SK-MEL-5 (cell line): Measurements from ENCODE around the gene TBC1D22A. TPM values are rescaled to one million over a fixed set of nuclear protein-coding genes. Genes with fewer than 3 reads are reported as not detected.

Source experiments
- DNase-seq: peaks from one replicate; pipeline ENCODE4 v3.0.0-alpha.2; 2016; ENCODE audit warnings: low read depth, low spot score
- in situ Hi-C: cut with HindIII; loops from 2 replicates; pipeline ENCODE4 v1.10.0; 2016; ENCODE audit warnings: low sequenced_read_pairs, high pct_unique_total_duplicates, low pct_unique_long_range_greater_than_20kb
- total RNA-seq: library from RNA; depleted of rRNA; stranded (reverse); fragments of >200 nt; shearing (Covaris generic); gene quantifications from 2 replicates; pipeline ENCODE4 v1.2.3, GENCODE V29; 2014

Gene TBC1D22A
- total RNA-seq, 1 experiment from 2014 or later = 14.4 TPM

DNA sequence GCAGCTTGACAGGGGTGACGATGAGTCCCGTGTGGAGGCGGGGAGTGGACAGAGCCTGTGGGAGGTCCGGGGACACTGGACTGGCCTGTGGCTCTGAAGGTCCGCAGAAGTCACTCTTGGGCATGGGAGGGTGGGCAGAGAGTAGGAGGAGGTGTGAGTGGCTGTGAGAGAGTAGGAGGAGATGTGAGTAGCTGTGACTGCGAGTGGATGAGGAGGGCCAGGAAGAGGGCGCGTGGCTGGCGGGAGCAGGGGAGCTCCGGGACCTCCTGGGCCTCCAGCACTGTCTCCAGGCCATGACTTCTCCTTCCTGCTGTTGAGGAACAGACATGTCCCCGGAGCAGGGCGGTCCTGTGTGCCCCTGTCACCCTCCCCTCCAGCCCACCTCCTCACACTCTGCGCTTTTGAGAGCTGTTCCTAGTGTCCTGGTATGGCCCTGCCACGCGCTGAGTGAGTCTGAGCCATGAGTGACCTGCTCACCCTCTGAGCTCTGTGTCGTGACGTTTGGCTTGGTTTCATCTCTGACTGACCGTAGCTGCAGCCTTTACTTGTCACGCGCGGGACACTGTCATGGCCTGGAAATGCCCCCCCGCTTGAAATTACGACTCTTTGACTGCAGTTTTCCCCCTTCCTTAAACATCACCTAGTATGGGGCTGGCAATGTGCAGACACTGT, 391.5 kb downstream of the TBC1D22A start:
- no peak for DNase-seq
- in situ Hi-C loops = no loop called here

DNA sequence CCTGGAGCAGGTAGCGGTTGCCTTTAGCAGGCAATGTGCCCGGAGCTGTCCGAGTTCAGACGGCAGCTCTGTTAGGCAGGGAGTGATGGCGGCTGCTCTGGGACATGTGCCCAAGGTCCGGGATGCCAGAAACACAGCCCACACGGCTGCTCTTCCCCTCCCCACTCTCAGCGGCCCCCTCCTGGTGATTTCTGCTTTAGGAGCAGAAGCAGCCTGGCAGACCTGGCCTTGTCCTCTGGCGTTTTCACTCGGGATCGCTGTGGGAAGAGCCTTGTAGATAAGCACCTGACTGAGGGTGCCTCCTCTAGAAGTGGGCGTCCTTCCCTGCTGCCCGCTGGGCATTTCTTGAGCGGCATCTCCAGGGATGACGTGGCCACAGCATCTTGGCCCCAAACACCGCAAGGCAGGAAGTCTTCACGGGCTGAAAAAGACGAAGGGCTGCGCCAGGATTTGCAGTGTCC, 392.2 kb downstream of the TBC1D22A start:
- in situ Hi-C loops = no loop called here

DNA sequence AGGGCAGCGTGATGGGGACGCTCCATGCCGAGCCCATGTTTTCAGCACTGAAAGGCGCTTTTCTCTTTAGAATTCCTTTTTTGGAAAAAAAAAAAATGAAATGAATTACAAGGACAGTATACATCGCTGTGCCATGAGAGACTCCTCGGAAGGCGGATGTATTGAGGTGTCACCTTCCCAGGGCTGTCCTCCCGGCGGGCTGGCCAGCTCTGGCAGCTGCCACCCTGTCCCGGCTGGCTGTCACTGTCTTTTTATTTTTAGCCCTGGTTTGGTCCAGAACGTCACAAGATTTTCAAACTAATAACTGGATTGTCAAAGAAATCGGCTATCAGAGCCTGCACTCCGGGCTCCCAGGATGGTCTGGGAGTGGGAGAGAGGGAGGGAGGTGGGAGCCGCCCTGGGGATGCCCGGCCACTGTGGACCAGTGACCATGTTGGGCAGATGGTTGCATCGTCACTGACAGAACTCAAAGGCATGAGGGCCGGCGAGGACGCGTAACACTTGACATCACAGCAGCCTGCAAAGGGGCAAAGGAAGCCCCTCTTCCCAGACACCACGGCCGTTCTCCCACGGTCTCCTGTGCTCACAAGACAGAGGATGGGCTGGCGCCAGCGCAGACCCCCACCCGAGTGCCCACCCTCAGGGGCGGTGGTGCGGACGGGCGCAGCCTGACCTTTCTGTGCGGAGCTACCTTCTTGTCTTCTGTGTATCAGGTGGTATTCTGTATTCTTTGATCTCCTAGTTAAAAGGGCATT, 392.9 kb downstream of the TBC1D22A start:
- in situ Hi-C loops = no loop called here
- no peak for DNase-seq

More for the DNA sequence above, 392.2 kb downstream of the TBC1D22A start:
- DNase-seq = peak; percentile 12

DNA sequence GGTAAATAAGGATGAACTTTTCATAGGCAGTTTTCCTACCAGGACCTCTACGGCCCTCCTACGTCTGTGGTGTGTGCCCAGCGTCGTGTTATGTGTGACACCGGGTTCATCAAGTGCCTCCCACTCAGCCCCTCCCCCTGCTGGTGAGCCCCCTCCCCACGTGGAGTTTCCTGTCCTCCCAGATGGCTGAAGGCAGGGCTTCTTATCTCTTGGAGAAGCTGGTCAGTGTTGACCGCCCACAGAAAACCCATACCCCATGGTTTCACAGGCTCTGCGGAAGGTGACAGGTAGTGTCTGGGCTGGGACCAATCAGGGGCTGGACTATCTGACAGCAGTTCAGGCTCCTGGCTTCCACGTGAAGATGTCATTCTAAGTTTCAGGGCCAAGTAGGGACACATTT, 393.5 kb downstream of the TBC1D22A start:
- in situ Hi-C loops = no loop called here
- no peak for DNase-seq

DNA sequence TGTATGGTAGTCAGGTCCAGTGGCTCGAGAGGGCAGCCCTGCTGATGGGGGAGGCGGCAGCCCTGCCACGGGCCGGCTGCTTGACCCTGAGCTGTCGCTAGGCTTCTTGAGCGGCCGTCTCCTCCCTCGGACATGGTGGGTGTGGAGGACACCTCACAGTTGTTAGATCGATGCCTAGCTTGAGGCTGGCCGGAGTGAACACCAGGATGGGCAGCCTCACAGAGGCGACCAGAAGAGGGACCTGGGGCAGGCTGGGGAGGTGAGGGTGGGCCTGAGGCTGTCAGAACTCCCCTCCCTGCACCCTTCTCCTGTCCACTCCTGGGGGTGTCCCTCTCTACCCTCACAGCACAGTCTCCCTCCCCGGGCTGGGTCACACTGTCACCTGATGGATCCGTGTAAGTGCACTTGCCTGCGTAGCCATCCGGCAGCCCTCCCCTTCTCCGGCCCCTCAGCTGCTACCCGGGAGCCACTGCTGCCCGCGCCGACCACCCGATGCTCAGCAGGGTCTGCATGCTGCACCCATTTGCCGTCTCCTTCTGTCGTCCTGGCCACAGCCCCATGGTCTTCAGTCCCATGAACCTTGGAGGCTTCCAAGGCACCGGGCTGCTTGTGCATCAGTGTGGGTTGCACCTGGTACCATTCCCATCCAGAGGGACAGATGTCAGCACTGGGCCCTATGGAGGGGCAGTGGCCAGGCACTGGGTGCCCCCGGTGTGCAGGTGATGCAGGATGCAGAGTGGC, 394.1 kb downstream of the TBC1D22A start:
- no peak for DNase-seq
- in situ Hi-C loops = no loop called here

DNA sequence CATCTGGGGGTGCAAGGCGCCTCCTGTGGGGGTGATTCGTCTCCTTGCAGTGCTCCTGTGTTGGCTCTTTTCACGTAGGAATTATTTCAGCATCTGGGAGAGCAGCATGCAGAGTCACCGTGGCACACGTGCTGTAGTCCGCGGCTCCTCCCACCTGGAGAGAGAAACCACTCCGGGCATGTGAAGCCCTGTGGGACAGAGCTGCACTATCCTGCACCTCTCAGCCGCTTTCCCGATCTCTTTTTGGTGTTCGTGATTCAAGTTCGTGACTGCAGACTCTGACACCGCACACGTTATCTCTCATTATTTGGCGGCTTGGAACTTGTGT, 394.6 kb downstream of the TBC1D22A start:
- in situ Hi-C loops = no loop called here
- no peak for DNase-seq

GRCh38 chr22:47157486-47158270, 395.2 kb downstream of the TBC1D22A start:
- no peak for DNase-seq
- in situ Hi-C loops = no loop called here

DNA sequence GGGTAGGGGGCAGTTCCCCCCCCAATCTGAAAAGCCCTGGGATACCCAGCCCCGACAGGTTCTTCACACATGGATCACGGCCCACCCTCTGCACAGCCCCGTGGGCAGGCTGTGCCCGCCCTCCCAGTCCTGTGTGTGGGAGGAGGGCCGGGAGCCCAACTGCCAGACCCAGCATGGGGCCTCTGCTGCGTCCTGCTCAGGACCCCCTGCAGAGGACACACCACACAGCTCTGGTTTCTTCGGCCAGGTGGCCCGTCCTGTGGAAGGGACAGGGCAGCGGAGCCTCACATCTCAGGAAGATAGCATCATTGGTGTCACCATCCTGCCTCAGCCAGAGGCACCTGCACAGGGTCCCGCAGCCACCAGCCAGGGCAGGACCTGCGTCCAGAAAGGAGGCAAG, 396.0 kb downstream of the TBC1D22A start:
- no peak for DNase-seq
- in situ Hi-C loops = no loop called here

DNA sequence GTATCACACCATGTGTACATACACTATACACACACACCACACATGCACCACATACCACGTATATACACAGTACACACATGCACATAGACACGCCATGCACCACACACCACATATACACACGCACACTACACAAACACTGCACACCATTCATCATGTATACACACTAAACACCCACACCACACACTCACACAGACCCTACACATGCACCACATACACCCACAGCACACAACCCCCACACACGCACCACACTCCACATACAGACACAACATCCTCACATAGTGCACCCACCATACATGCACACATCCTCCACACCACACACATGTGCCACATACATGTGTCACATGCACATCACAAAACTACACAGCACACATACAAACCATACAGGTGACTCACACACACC, 397.1 kb downstream of the TBC1D22A start:
- in situ Hi-C loops = no loop called here
- no peak for DNase-seq

DNA sequence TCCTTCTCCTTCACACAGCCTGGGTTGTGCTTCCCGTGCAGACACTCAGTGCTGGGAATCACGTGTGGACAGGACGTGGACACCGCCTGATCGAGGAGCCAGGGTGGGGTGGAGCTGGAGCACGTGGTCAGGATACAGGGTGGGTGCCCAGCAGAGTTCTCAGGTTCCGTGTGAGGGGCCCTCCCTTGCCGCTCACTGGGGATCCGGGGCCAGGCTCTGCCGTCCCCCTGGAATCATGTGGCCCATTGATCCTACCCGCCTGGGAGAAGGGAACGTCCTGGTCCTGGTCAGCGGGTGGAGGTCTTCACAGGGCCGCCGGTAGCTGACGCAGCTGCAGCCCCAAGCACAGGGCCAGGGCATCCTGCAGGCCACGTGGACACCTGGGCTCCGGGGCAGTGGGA, 397.7 kb downstream of the TBC1D22A start:
- no peak for DNase-seq
- in situ Hi-C loops = no loop called here

DNA sequence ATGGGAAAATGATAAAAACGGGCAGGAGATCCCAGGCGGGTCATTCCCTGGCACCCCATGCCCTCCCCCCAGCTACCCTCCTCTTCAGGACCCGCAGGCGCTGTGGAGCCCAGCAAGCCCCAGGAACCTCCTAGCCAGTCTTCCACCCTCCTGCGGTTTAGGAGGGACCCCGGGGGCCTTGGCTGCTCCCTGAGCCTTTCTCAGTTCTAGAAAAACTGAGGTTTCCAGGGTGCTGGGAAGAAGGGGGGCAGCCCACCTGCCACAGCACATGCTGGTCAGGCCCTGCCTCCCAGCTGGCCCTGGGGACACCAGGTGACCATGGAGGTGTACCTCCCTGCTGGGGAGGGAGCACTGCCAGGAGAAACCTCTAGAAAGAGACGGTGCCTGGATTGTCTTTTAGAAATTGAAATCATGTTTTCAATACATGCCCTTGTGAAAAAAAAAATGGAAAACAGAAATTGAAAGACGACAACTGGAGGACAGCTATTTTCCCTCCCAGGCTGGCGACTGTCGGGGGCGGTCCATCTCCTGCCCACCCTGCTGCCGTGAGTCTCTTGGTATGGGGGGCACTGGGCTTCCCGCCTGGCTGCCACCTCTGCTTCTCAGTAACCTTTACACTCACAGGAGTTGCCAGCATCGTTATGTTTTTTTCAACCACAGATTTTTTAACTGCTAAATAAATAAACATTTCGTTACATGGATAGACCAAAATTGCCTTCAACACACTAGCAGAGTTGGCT, 398.5 kb downstream of the TBC1D22A start:
- in situ Hi-C loops = no loop called here
- DNase-seq = no peak

DNA sequence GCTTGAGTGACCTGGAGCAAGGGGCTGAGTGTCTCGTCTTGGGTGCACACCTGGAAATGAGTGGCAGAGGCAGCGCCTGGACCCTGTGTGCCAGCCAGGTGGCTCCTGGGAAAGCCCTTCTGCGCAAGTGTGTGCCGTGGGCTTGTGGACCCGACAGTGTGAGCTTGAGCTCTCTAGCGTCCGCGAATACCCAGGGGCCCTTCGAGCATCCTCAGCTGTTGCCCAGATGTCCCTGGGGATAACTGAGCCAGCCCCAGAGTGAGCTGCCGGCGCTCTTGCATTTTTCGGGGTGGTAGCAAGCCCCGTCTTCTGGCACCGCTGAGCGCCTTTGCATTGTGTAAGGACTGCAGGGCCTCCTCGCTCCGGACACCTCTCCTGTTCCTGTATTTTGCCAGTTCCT, 399.2 kb downstream of the TBC1D22A start:
- in situ Hi-C loops = no loop called here

GRCh38 chr22:47162865-47163264, 400.4 kb downstream of the TBC1D22A start:
- in situ Hi-C loops = no loop called here
- no peak for DNase-seq

More for the DNA sequence above, 399.2 kb downstream of the TBC1D22A start:
- no peak for DNase-seq

DNA sequence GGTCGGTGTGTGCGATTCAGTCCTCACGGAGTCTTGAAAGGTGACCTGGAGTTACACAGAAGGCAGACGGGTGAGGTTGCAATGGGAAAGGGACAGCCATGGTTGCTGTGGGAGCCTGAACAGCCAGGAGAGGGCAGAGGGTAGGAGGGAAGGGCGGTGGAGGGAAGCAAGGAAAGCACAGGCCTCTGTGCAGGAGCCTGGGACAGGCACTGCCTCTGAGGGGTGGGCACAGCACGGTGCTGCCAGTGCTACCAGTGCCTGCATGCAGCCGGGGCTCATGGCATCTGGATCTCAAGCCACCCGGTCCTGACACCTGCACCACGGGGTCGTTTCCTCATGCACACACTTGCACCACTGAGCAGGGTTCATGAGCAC, 401.0 kb downstream of the TBC1D22A start:
- no peak for DNase-seq
- in situ Hi-C loops = no loop called here

DNA sequence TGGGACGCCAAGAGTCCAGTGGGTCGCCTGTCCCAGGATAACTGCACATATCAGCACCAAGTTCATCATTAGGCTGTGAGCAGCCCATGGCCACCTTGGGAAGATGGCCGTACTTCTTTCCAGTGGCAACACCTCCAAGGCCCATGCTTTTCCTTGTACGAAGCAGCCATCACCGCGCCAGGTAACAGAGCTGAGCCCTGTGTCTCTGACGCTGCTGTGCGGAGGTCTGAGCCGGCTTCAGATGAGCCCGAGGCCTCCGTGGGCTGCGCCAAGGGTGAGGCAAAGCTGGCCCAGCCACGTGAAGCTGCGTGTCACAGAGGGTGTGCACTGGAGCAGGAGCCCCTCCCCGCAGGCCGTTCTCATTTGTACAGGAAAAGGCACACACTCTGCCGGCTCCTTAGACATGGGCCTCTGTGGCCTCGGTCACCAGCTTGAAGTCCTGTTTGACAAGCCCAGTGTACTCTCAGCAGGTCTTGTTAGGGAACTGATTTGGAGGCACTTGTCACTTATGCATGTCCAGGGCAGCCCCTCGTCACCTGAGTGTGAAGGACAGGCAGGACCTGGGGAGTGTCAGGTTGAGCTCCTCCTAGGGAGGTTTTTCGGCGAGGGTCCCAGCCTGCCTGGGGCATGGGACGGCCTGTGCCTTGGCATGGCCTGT, 401.5 kb downstream of the TBC1D22A start:
- DNase-seq = no peak
- in situ Hi-C loops = no loop called here

- in situ Hi-C loops = no loop called here
Observed at GRCh38 chr22:47164514-47165337, 402.3 kb downstream of the TBC1D22A start.

More at GRCh38 chr22:47164514-47165337, 402.3 kb downstream of the TBC1D22A start:
- DNase-seq = no peak
